ENCODE measurements around the gene BIRC6. TPM values are rescaled to one million over a fixed set of nuclear protein-coding genes. Genes with fewer than 3 reads are reported as not detected.

BIRC6 gene
- total and polyA plus RNA-seq, 2 of the 8 experiments (the other 6 are each of a cell fraction or from before 2014, with no cell fraction given) = 32.5 to 69.5 TPM

GRCh38 chr2:32452338-32453064, 95.7 kb downstream of the BIRC6 start (continued):
- TF ChIP-seq CTCF (IDR thresholded peaks at IDR 0.05; ENCODE audit: control extremely low read depth in 1 of 3, insufficient read depth in 1 of 3, low read depth in 1 of 3, low read length in 3 of 3) = no peak

All from H1 (cell line).